GM10248 (cell line): ENCODE data around the gene KLF1.
"Not testable (repeated sequence)": the region's sequence is repeated elsewhere in the genome, so short reads cannot be mapped to it uniquely, and the experiment has no call there.

Experiments used
- CTCF ChIA-PET: fragments of 300-600 bp; sonication (Branson Sonifier 250); formaldehyde crosslinking; extraction: SDS; loops from one replicate; lab custom pipeline; 2021; ENCODE audit warnings: antibody characterized with exemption; lab: Yijun Ruan, JAX
- POLR2A ChIA-PET: fragments of 350-650 bp; sonication (Branson Sonifier 250); formaldehyde crosslinking; extraction: SDS; loops from one replicate; lab custom pipeline; 2020; ENCODE audit warnings: antibody characterized with exemption; lab: Yijun Ruan, JAX
- DNase-seq: peaks from one replicate; pipeline ENCODE4 v3.0.0; 2012; ENCODE audit errors: extremely low spot score
- CTCF ChIP-seq: IDR thresholded peaks from 2 replicates; pipeline ENCODE4 v1.5.1; 2012; ENCODE audit warnings: mild to moderate bottlenecking, low read depth; ENCODE audit errors: extremely low read depth, missing control alignments, control extremely low read depth

The KLF1 gene

DNA sequence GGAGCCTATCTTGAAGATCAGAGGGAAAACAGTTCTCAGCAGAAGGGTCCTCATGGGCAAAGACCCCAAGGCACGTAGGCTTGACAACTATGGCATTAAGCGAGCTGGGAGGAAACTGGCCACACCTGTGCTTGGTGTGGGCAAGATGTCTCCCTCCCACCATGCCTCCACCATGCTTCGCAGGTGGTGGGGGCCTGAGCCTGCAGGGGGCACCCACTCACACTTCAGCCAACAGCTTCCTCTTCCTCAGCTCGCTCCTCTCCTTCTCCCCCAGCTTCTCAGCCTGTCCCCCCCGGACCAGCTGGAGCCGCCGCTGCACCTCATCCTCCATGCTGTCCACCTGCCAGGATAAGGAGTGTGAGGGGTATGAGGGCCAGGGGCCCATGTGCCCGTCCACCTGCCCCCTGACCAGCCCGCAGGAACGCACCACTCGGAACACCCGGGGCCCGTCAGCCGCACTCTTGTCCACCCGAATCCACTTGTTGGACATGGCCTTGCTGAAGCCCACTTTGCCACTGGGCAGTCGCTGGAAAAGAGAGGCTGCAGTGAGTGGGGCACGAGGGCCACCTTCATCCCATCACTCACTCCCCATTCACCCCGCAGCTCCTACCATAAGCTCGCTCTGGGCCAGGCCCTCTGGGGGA, 43.1 kb upstream of the KLF1 start:
- CTCF ChIA-PET, result interaction anchor here (1.0 to 1.6 kb wide), 4 partner anchors 13 to 35 kb away, joined by 3 to 6 read pairs (median 4); no protein-coding TSS in a partner anchor
- no peak for DNase-seq
- TF ChIP-seq CTCF, result no peak
- POLR2A ChIA-PET, result no interaction called here

GRCh38 chr19:12924621-12925310, 37.8 kb upstream of the KLF1 start:
- no peak for DNase-seq
- CTCF ChIA-PET, result interaction anchor here (1.3 kb wide), 1 partner anchor 40 kb away, joined by 4 read pairs; no protein-coding TSS in a partner anchor
- POLR2A ChIA-PET, result interaction anchor here (0.7 to 1.4 kb wide), 2 partner anchors 13 to 1873 kb away, joined by 3 read pairs; no protein-coding TSS in a partner anchor
- TF ChIP-seq CTCF, result no peak

GRCh38 chr19:12922959-12923358, 36.0 kb upstream of the KLF1 start:
- no peak for DNase-seq
- CTCF ChIA-PET, result no interaction called here
- TF ChIP-seq CTCF, result no peak
- POLR2A ChIA-PET, result no interaction called here

DNA sequence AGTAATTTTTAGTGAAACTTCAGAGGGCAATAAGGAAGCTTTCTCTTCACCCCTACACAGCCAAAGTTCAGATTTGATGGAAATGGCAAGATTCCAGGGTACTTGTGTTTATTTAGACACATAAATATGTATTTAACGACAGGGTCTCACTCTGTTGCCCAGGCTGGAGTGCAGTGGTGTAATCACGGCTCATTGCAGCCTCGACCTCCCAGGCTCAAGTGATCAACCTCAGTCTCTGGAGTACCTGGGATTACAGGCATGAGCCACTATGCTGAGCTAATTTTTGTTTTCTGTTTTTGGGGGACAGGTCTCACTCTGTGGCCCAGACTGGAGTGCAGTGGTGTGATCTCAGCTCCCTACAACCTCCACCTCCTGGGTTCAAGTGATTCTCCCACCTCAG, 34.0 kb upstream of the KLF1 start:
- ChIA-PET POLR2A (interaction anchor here (0.6 to 1.0 kb wide), 2 partner anchors 24 to 25 kb away, joined by 4 read pairs; no protein-coding TSS in a partner anchor), CTCF (interaction anchor here (1.1 to 1.5 kb wide), 2 partner anchors 12 to 44 kb away, joined by 3 read pairs; no protein-coding TSS in a partner anchor)
- no peak for DNase-seq
- no peak for TF ChIP-seq CTCF

GRCh38 chr19:12918253-12918652, 31.3 kb upstream of the KLF1 start:
- DNase-seq, result no peak
- POLR2A ChIA-PET, result no interaction called here
- CTCF ChIA-PET, result no interaction called here
- TF ChIP-seq CTCF, result no peak

DNA sequence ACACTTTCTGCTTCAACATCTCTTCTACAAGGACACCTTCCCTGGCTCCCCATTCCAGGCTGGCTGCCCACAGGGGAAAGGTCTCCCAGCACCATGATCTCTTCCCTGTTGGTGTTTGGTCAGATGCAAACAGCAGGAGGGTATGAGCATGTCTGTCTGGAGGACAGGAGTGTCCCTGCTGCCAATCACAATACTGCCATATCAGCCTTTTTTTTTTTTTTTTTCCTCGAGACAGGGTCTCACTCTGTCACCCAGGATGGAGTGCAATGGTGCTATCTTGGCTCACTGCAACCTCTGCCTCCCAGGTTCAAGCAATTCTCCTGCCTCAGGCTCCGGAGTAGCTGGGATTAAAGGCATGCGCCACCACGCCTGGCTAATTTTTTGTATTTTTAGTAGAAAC, 28.9 kb upstream of the KLF1 start:
- DNase-seq, POLR2A ChIA-PET: not testable (repeated sequence)
- CTCF ChIA-PET, result interaction anchor here (0.9 to 7.8 kb wide), 3 partner anchors 9 to 50 kb away, joined by 3 to 30 read pairs (median 13); no protein-coding TSS in a partner anchor
